Neural progenitor cell (in vitro differentiated cells): ENCODE measurements around the gene FGF4. TPM values are rescaled to one million over a fixed set of nuclear protein-coding genes. Genes with fewer than 3 reads are reported as not detected.
A peak's percentile ranks its signal among the peaks of the same experiment; 100 is the strongest.

Source experiments
- DNase-seq: peaks from one replicate; pipeline ENCODE4 v3.0.0-alpha.2; 2016; ENCODE audit warnings: low spot score
- H2AFZ ChIP-seq: fragments of 200-600 bp; sonication (generic); replicated peaks from 2 replicates; pipeline ENCODE4 v1.6.1; 2016; ENCODE audit warnings: antibody characterized with exemption
- H3F3A ChIP-seq: fragments of 200-600 bp; sonication (generic); 2 replicates; pipeline ENCODE4 v1.6.1; 2016; ENCODE audit warnings: antibody characterized with exemption, low read depth
- H3K27ac ChIP-seq: fragments of 200-600 bp; sonication (generic); 2 replicates; pipeline ENCODE4 v1.5.1; 2016; ENCODE audit warnings: mild to moderate bottlenecking
- H3K27me3 ChIP-seq: fragments of 200-600 bp; sonication (generic); 2 replicates; pipeline ENCODE4 v1.6.1; 2016; ENCODE audit warnings: mild to moderate bottlenecking, moderate library complexity
- H3K36me3 ChIP-seq: fragments of 200-600 bp; sonication (generic); 2 replicates; pipeline ENCODE4 v1.5.1; 2016
- H3K4me1 ChIP-seq: fragments of 200-600 bp; sonication (generic); 2 replicates; pipeline ENCODE4 v1.6.1; 2016; ENCODE audit warnings: mixed run types
- H3K4me2 ChIP-seq: fragments of 200-600 bp; sonication (generic); 2 replicates; pipeline ENCODE4 v1.6.1; 2016
- H3K4me3 ChIP-seq: fragments of 200-600 bp; sonication (generic); 2 replicates; pipeline ENCODE4 v1.5.1; 2016
- H3K79me2 ChIP-seq: fragments of 200-600 bp; sonication (generic); 2 replicates; pipeline ENCODE4 v1.6.1; 2016; ENCODE audit warnings: low read depth
- H3K9ac ChIP-seq: fragments of 200-600 bp; sonication (generic); 2 replicates; pipeline ENCODE4 v1.6.1; 2016
- H3K9me3 ChIP-seq: fragments of 200-600 bp; sonication (generic); 2 replicates; pipeline ENCODE4 v1.5.1; 2016; ENCODE audit warnings: low read depth
- H4K20me1 ChIP-seq: fragments of 200-600 bp; sonication (generic); 2 replicates; pipeline ENCODE4 v1.6.1; 2016; ENCODE audit warnings: low read depth
- H3K27ac Mint-ChIP-seq: 3 replicates; pipeline ENCODE4 v1.8.0; 2021; ENCODE audit warnings: mixed read lengths
- H3K27me3 Mint-ChIP-seq: 2 replicates; pipeline ENCODE4 v1.8.0; 2022; ENCODE audit warnings: low read depth, mild to moderate bottlenecking, inconsistent platforms, moderate library complexity, mixed read lengths; ENCODE audit not compliant: insufficient read depth
- H3K36me3 Mint-ChIP-seq: 3 replicates; pipeline ENCODE4 v1.8.0; 2021; ENCODE audit warnings: mixed read lengths
- H3K4me1 Mint-ChIP-seq: 3 replicates; pipeline ENCODE4 v1.8.0; 2021; ENCODE audit warnings: mixed read lengths
- H3K4me3 Mint-ChIP-seq: 3 replicates; pipeline ENCODE4 v1.8.0; 2021; ENCODE audit warnings: mild to moderate bottlenecking, moderate library complexity, mixed read lengths
- H3K9me3 Mint-ChIP-seq: 3 replicates; pipeline ENCODE4 v1.8.0; 2020; ENCODE audit warnings: mixed read lengths
- EZH2 ChIP-seq: fragments of 200-600 bp; sonication (generic); IDR thresholded peaks from 2 replicates; pipeline ENCODE4 v1.6.1; 2017; ENCODE audit warnings: antibody characterized with exemption, mild to moderate bottlenecking, moderate library complexity
- EZH2phosphoT487 ChIP-seq: fragments of 200-600 bp; sonication (generic); IDR thresholded peaks from 2 replicates; pipeline ENCODE4 v1.6.1; 2017; ENCODE audit warnings: antibody characterized with exemption
- total RNA-seq: library from RNA; depleted of rRNA; stranded (reverse); fragments of >200 nt; gene quantifications from 2 replicates; pipeline ENCODE4 v1.2.3, GENCODE V29; 2015; ENCODE audit warnings: low replicate concordance
- TF ChIP-seq, protein P1 (sequence below): fragments of 200-600 bp; sonication (generic); IDR thresholded peaks from 2 replicates; pipeline ENCODE4 v1.5.1; 2017; ENCODE audit warnings: antibody characterized with exemption, mild to moderate bottlenecking

The FGF4 gene
- total RNA-seq, 1 donor from 2014 or later: 0.22 TPM

DNA sequence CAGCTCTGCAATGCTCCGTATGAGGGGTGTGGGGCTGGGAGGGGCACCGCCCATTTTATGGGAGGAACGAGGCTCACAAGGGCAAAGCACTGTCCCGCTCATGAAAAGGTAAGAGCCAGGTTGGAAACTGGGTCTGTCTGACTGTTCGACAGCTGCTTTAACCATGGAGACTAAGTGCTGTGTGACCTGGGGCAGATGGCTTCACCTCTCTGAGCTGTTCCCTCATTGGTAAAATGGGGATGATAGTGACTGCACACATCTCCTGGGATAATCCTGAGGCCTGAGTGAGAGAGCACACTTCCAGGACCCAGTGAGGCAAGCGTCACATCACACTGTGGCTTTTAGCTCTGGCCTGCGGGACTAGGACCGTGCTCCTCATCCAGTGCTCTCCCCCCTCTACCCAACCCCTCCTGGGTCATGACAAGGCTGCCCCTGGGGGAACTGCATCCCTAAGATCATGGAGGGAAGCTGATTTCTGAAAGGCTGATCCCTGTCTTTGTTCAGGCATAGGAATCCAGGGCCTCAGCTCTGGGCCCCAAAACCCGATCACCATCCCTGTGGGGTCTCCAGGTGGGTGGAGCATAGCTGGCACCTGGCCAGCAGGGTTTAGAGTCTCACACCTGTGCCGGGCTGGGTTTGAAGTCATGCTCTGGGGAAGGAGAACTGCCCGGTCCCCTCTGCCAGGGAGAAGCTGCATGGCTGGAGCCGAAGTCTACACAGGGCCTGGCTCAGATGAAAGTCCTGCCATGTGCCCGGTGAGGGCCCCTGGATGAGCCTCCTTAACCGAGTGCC lies 22.8 kb upstream of the FGF4 start:
- Histone ChIP-seq H3K9me3 (no peaks in the 10 kb centered on the region), H3K27ac (no peak overlapping the region), H3K4me3 (no peak overlapping the region), H2AFZ (no peak overlapping the region), H3K36me3 (no peaks in the 10 kb centered on the region), H3K4me2 (no peak overlapping the region), H3F3A (no peaks in the 10 kb centered on the region), H3K27me3 (no peaks in the 10 kb centered on the region), H3K9ac (no peak overlapping the region), H3K79me2 (no peaks in the 10 kb centered on the region), H3K4me1 (no peaks in the 10 kb centered on the region), H4K20me1 (no peaks in the 10 kb centered on the region)
- Mint-ChIP-seq H3K27ac (no peak overlapping the region), H3K9me3 (peaks cover 2% of the 10 kb centered on the region), H3K27me3 (peaks cover 10% of the 10 kb centered on the region), H3K4me3 (no peak overlapping the region), H3K36me3 (no peaks in the 10 kb centered on the region), H3K4me1 (no peaks in the 10 kb centered on the region)
- no peak for DNase-seq
- TF ChIP-seq EZH2phosphoT487 (no peak), EZH2 (no peak)
- TF ChIP-seq, protein P1, sequence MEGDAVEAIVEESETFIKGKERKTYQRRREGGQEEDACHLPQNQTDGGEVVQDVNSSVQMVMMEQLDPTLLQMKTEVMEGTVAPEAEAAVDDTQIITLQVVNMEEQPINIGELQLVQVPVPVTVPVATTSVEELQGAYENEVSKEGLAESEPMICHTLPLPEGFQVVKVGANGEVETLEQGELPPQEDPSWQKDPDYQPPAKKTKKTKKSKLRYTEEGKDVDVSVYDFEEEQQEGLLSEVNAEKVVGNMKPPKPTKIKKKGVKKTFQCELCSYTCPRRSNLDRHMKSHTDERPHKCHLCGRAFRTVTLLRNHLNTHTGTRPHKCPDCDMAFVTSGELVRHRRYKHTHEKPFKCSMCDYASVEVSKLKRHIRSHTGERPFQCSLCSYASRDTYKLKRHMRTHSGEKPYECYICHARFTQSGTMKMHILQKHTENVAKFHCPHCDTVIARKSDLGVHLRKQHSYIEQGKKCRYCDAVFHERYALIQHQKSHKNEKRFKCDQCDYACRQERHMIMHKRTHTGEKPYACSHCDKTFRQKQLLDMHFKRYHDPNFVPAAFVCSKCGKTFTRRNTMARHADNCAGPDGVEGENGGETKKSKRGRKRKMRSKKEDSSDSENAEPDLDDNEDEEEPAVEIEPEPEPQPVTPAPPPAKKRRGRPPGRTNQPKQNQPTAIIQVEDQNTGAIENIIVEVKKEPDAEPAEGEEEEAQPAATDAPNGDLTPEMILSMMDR: no peak

DNA sequence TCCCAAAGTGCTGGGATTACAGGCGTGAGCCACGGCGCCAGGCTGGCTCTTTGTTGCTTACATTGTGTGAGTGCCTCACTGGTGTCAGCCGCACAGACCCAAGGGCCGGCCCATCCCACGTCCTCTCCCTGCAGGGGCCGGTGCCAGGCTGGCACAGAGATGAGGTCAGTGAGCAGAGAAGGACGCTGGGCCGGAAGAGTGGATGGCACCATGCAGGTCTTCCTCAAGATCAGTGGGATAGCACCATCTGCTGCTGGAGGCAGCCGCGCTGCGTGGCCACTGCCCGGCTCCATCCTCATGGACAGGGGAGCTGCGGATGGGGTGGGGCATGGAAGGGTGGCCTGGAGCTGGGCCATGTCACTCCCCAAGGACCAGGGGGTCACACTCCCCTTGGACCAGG lies 22.0 kb upstream of the FGF4 start:
- Mint-ChIP-seq H3K9me3 (peaks cover 3% of the 10 kb centered on the region), H3K27ac (no peak overlapping the region), H3K4me3 (no peak overlapping the region), H3K27me3 (peaks cover 10% of the 10 kb centered on the region), H3K4me1 (no peaks in the 10 kb centered on the region), H3K36me3 (no peaks in the 10 kb centered on the region)
- Histone ChIP-seq H3K27ac (no peak overlapping the region), H3F3A (no peaks in the 10 kb centered on the region), H3K4me1 (no peaks in the 10 kb centered on the region), H3K79me2 (no peaks in the 10 kb centered on the region), H3K36me3 (no peaks in the 10 kb centered on the region), H4K20me1 (no peaks in the 10 kb centered on the region), H3K27me3 (no peaks in the 10 kb centered on the region), H3K9me3 (no peaks in the 10 kb centered on the region), H3K9ac (no peak overlapping the region), H3K4me2 (no peak overlapping the region), H2AFZ (no peak overlapping the region), H3K4me3 (no peak overlapping the region)
- DNase-seq: no peak
- no peak for TF ChIP-seq EZH2phosphoT487
- TF ChIP-seq, protein P1: peak; percentile 16

DNA sequence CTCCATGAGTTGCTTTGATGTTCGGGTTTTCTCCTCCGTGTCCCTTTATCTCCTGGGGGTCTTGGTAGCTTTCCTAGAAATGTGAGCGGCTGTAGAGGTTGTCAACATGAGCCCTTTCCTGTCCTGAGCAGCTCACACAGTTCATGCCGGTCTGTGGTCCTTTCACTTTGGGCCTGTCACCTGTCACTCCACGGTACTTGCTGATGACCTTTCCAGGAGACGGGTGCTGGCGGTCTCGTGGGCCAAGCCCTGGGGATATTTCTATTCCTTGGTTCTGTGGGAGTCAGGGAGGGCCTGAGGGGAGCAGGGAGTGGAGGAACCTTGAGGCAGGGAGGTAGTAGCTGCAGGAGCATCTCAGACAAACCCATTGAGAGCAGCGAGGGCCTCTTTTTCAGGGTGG lies 20.9 kb upstream of the FGF4 start:
- no peaks in the 10 kb centered on the region for H3K4me1 ChIP-seq
- peaks cover 4% of the 10 kb centered on the region for H3K27me3 Mint-ChIP-seq
- H3K9me3 ChIP-seq: no peaks in the 10 kb centered on the region
- no peaks in the 10 kb centered on the region for H4K20me1 ChIP-seq
- no peak overlapping the region for H3K4me3 ChIP-seq
- no peak overlapping the region for H2AFZ ChIP-seq
- peaks cover 4% of the 10 kb centered on the region for H3K4me1 Mint-ChIP-seq
- no peaks in the 10 kb centered on the region for H3K36me3 Mint-ChIP-seq
- no peaks in the 10 kb centered on the region for H3F3A ChIP-seq
- TF ChIP-seq EZH2phosphoT487 (no peak), EZH2 (no peak)
- TF ChIP-seq, protein P1: no peak
- H3K4me3 Mint-ChIP-seq: no peak overlapping the region
- H3K27me3 ChIP-seq: no peaks in the 10 kb centered on the region
- H3K27ac Mint-ChIP-seq: no peak overlapping the region
- peaks cover 3% of the 10 kb centered on the region for H3K9me3 Mint-ChIP-seq
- no peaks in the 10 kb centered on the region for H3K79me2 ChIP-seq
- H3K4me2 ChIP-seq: no peak overlapping the region
- H3K9ac ChIP-seq: no peak overlapping the region
- no peaks in the 10 kb centered on the region for H3K36me3 ChIP-seq
- DNase-seq: no peak
- H3K27ac ChIP-seq: no peak overlapping the region
